Measurements from ENCODE around the gene SEC24D. TPM values are rescaled to one million over a fixed set of nuclear protein-coding genes. Genes with fewer than 3 reads are reported as not detected.
A peak's percentile ranks its signal among the peaks of the same experiment; 100 is the strongest.

SEC24D gene
- total RNA-seq, 1 experiment from 2014 or later: 35.8 TPM

DNA sequence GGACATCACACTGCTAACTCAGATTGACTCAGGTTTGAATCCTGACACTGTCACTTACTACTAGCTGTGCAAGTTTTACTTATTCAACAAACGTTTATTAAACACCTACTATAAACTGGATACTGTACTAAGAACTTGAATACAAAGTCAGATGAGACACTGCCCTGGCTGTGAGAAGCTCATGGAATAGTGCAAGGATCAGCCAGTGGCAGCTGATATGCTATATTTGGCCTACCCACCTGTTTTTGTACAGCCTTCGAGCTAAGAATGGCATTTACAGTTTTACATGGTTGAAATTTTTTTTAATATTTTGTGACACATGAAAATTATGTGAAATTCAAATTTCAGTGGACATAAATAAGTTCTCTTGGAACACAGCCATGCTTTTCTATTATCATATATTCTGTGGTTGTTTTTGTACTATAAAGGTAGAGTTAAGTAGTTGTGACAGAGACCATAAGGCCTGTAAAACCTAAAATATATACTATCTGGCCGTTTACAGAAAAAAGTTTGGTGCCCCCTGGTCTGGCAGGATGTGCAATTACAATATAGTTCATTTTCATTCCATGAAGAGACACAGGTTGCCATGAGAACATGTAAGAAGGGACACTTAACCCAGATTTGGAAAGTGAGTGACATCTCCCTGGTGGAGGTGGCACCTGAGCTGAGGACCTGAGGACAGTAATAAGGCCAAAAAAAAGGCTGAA lies 3.4 kb upstream of the SEC24D start:
- H3K27ac ChIP-seq (ENCODE audit: low read depth, low read length, poor library complexity, severe bottlenecking): no peak overlapping the region
- DNase-seq (ENCODE audit: low spot score): no peak
- intact Hi-C loops (cut with micrococcal nuclease; ENCODE audit: unreplicated experiment): no loop called here
- no peak for TF ChIP-seq EZH2 (IDR thresholded peaks at IDR 0.05; ENCODE audit: borderline replicate concordance, low read depth, low read length, poor library complexity, severe bottlenecking)
- no peaks in the 10 kb centered on the region for H3K36me3 ChIP-seq (ENCODE audit: insufficient read depth, low read length, poor library complexity, severe bottlenecking)
- H3K4me3 ChIP-seq (ENCODE audit: low read depth, low read length, poor library complexity, severe bottlenecking): no peak overlapping the region
- ChIA-PET POLR2A (ENCODE audit: low non-redundant PET) (no interaction called here), CTCF (no interaction called here)
- H3K4me1 ChIP-seq (ENCODE audit: insufficient read depth, low read length, poor library complexity, severe bottlenecking): no peaks in the 10 kb centered on the region
- H3K27me3 ChIP-seq (replicated peaks; ENCODE audit: insufficient read depth, low read depth, low read length, poor library complexity): no peaks in the 10 kb centered on the region
- BruUV-seq (replicated peaks): no TSS peak
- H3K9me3 ChIP-seq (ENCODE audit: low read depth, low read length, poor library complexity, severe bottlenecking): no peaks in the 10 kb centered on the region

DNA sequence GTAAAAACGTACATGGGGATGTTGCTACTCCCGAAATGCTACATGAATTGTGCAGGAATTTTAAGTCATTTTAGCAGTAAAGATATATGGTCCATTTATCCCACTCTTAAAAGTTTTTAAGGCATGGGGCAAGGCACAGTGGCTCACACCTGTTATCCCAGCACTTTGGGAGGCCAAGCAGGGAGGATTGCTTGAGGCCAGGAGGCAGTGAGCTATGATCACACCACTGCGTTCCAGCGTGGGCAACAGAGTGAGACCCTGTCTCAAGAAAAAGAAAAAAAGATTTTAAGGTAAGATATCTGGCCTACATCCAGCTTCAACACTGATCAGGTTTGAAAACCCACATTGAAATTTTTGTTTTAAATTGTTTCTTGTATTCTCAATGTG lies 1.2 kb upstream of the SEC24D start:
- peaks cover 8% of the 10 kb centered on the region for H3K4me1 ChIP-seq (ENCODE audit: insufficient read depth, low read length, poor library complexity, severe bottlenecking)
- H3K27me3 ChIP-seq (replicated peaks; ENCODE audit: insufficient read depth, low read depth, low read length, poor library complexity): no peaks in the 10 kb centered on the region
- TF ChIP-seq, protein P1, sequence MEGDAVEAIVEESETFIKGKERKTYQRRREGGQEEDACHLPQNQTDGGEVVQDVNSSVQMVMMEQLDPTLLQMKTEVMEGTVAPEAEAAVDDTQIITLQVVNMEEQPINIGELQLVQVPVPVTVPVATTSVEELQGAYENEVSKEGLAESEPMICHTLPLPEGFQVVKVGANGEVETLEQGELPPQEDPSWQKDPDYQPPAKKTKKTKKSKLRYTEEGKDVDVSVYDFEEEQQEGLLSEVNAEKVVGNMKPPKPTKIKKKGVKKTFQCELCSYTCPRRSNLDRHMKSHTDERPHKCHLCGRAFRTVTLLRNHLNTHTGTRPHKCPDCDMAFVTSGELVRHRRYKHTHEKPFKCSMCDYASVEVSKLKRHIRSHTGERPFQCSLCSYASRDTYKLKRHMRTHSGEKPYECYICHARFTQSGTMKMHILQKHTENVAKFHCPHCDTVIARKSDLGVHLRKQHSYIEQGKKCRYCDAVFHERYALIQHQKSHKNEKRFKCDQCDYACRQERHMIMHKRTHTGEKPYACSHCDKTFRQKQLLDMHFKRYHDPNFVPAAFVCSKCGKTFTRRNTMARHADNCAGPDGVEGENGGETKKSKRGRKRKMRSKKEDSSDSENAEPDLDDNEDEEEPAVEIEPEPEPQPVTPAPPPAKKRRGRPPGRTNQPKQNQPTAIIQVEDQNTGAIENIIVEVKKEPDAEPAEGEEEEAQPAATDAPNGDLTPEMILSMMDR (conservative IDR thresholded peaks at IDR 0.05; ENCODE audit: low read depth, low read length): no peak
- TF ChIP-seq EZH2 (IDR thresholded peaks at IDR 0.05; ENCODE audit: borderline replicate concordance, low read depth, low read length, poor library complexity, severe bottlenecking): no peak
- no peak overlapping the region for H3K27ac ChIP-seq (ENCODE audit: low read depth, low read length, poor library complexity, severe bottlenecking)
- ChIA-PET CTCF (no interaction called here), POLR2A (ENCODE audit: low non-redundant PET) (interaction anchor here (0.6 kb wide), 1 partner anchor 10 kb away, joined by 3 read pairs; no protein-coding TSS in a partner anchor)
- no TSS peak for BruUV-seq (replicated peaks)
- H3K9me3 ChIP-seq (ENCODE audit: low read depth, low read length, poor library complexity, severe bottlenecking): no peaks in the 10 kb centered on the region
- intact Hi-C loops (cut with micrococcal nuclease; ENCODE audit: unreplicated experiment): no loop called here
- H3K4me3 ChIP-seq (ENCODE audit: low read depth, low read length, poor library complexity, severe bottlenecking): no peak overlapping the region
- peaks cover 15% of the 10 kb centered on the region for H3K36me3 ChIP-seq (ENCODE audit: insufficient read depth, low read length, poor library complexity, severe bottlenecking)
- DNase-seq (ENCODE audit: low spot score): no peak

GRCh38 chr4:118836301-118837120 lies 585 bp upstream of the SEC24D start:
- no peak for TF ChIP-seq EZH2 (IDR thresholded peaks at IDR 0.05; ENCODE audit: borderline replicate concordance, low read depth, low read length, poor library complexity, severe bottlenecking)
- TF ChIP-seq, protein P1 (conservative IDR thresholded peaks at IDR 0.05; ENCODE audit: low read depth, low read length): no peak
- Histone ChIP-seq H3K36me3 (ENCODE audit: insufficient read depth, low read length, poor library complexity, severe bottlenecking) (peaks cover 20% of the 10 kb centered on the region), H3K9me3 (ENCODE audit: low read depth, low read length, poor library complexity, severe bottlenecking) (no peaks in the 10 kb centered on the region), H3K4me3 (ENCODE audit: low read depth, low read length, poor library complexity, severe bottlenecking) (peak overlapping the region; percentile 81), H3K27ac (ENCODE audit: low read depth, low read length, poor library complexity, severe bottlenecking) (peak overlapping the region; percentile 78), H3K27me3 (replicated peaks; ENCODE audit: insufficient read depth, low read depth, low read length, poor library complexity) (no peaks in the 10 kb centered on the region), H3K4me1 (ENCODE audit: insufficient read depth, low read length, poor library complexity, severe bottlenecking) (peaks cover 8% of the 10 kb centered on the region)
- DNase-seq (ENCODE audit: low spot score): peak; percentile 77
- intact Hi-C loops (cut with micrococcal nuclease; ENCODE audit: unreplicated experiment): no loop called here
- TSS peak; percentile 85 for BruUV-seq (replicated peaks)
- ChIA-PET CTCF (no interaction called here), POLR2A (ENCODE audit: low non-redundant PET) (interaction anchor here (0.6 kb wide), 1 partner anchor 10 kb away, joined by 3 read pairs; no protein-coding TSS in a partner anchor)

All from A673 (cell line).